Measurements from ENCODE around the gene SOCS1.

SOCS1 gene

DNA sequence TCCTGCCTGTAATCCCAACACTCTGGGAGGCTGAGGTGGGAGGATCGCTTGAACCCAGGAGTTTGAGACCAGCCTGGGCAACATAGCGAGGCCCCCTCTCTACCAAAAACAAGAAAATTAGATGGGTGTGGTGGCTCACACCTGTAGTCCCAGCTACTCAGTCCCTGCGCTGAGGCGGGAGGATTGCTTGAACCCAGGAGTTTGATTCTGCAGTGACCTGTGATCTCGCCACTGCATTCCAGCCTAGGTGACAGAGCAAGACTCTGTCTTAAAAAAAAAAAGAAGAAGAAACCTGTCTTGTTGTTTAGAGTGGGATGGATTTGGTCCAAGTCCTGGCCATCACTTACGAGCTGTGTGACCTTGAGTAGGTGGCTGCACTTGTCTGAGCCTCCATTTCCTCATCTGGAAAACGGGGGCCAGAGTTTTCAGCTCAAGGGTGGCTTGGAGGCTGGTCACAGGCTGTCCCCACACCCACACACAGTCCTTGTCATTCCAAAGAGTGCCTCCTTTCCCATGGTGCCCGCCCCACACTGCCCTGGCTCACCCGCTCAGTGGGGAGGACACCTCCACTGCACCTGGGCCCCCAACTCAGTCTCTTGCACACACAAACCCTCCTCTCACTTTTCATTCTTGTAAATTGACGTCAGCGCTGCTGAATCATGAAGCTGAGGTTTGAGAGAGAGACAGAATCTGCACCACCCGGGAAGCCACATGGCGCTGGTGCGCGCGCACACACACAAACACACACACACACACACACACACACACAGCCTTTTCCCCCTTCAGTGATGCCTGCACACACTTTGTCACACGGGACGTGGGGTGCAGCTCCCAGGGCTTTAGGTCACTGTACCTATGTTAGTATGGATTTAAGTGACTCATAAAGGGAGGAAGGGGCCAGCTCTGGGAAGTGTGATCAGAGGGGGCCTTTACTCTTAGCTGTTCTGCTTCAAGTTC lies 4.2 kb downstream of the SOCS1 start:
- DNase-seq: no peak
- H3K9me3 ChIP-seq (ENCODE audit: severe bottlenecking): no peaks in the 10 kb centered on the region
- TF ChIP-seq, protein P1, sequence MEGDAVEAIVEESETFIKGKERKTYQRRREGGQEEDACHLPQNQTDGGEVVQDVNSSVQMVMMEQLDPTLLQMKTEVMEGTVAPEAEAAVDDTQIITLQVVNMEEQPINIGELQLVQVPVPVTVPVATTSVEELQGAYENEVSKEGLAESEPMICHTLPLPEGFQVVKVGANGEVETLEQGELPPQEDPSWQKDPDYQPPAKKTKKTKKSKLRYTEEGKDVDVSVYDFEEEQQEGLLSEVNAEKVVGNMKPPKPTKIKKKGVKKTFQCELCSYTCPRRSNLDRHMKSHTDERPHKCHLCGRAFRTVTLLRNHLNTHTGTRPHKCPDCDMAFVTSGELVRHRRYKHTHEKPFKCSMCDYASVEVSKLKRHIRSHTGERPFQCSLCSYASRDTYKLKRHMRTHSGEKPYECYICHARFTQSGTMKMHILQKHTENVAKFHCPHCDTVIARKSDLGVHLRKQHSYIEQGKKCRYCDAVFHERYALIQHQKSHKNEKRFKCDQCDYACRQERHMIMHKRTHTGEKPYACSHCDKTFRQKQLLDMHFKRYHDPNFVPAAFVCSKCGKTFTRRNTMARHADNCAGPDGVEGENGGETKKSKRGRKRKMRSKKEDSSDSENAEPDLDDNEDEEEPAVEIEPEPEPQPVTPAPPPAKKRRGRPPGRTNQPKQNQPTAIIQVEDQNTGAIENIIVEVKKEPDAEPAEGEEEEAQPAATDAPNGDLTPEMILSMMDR (IDR thresholded peaks at IDR 0.05; ENCODE audit: low read depth, low read length): no peak
- H3K27me3 ChIP-seq (ENCODE audit: insufficient read depth, low read depth, severe bottlenecking): no peaks in the 10 kb centered on the region
- H3K36me3 ChIP-seq: no peaks in the 10 kb centered on the region; the same call in 1 of the 2 replicates
- H3K27ac ChIP-seq: no peak overlapping the region
- H3K4me3 ChIP-seq (ENCODE audit: low read depth, low read length): no peak overlapping the region

DNA sequence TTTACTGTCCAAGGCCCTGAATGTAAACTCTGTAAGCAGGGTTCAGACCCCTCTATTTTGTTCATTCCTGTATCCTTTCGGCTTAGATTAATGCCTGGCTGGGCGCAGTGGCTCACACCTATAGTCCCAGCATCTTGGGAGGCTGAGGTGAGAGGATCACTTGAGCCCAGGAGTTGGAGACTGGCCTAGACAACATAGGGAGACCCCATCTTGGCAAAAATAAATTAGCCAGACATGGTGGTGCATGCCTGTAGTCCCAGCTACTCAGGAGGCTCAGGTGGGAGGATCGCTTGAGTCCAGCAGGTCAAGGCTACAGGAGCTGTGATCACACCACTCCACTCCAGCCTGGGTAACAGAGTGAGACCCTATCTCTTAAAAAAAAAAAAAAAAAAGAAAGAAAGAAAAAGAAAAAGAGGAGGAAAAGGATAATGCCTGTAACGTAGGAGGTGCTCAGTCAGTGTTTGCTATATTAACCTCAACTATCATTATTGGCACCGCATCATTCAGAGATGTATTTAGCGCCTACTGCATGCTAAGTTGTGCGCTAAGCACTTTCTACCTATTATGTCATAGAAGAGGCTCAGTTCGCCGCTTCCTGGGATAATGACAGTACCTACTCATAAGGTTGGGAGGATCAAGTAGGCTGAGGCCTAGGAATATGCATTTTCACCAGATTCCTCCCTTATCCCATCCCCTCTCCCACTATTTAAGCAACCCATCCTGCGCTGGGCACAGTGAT lies 5.0 kb downstream of the SOCS1 start:
- TF ChIP-seq, protein P1 (IDR thresholded peaks at IDR 0.05; ENCODE audit: low read depth, low read length): no peak
- Histone ChIP-seq H3K27me3 (ENCODE audit: insufficient read depth, low read depth, severe bottlenecking) (no peaks in the 10 kb centered on the region), H3K9me3 (ENCODE audit: severe bottlenecking) (no peaks in the 10 kb centered on the region), H3K4me3 (ENCODE audit: low read depth, low read length) (no peak overlapping the region), H3K27ac (no peak overlapping the region), H3K36me3 (no peaks in the 10 kb centered on the region; the same call in 1 of the 2 replicates)
- DNase-seq: no peak

DNA sequence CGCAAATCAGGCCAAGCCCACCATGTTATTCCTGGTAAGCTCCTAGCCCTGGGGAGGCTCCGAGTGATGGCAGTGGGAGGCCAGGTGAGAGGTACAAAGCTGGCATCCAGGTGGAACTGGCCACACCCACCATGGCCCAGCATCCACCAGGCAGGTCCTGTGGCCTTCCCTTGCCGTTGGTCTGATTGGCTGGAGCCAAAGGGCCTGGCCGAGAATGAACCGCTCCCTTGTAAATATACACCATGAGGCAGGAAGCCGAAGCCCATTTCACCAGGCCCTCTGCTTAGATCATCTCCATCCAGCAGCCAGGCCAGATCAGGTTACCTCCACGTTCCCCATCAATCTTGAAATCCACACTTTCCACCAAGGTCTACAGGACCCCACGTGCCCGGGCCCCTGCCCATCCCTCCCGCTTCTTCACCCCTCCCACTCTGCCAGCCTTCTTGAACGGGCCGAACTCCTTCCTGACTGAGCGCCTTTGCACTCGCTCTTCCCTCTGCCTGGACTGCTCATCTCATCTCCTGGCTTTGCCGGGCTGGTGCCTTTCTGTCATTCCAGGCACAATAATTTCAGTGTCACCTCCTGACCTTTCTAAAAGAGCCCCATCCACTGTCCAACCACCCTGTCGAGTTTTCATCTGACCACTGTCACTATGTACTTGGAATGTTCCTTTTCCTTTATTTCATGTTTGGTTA lies 5.8 kb downstream of the SOCS1 start:
- DNase-seq: no peak

DNA sequence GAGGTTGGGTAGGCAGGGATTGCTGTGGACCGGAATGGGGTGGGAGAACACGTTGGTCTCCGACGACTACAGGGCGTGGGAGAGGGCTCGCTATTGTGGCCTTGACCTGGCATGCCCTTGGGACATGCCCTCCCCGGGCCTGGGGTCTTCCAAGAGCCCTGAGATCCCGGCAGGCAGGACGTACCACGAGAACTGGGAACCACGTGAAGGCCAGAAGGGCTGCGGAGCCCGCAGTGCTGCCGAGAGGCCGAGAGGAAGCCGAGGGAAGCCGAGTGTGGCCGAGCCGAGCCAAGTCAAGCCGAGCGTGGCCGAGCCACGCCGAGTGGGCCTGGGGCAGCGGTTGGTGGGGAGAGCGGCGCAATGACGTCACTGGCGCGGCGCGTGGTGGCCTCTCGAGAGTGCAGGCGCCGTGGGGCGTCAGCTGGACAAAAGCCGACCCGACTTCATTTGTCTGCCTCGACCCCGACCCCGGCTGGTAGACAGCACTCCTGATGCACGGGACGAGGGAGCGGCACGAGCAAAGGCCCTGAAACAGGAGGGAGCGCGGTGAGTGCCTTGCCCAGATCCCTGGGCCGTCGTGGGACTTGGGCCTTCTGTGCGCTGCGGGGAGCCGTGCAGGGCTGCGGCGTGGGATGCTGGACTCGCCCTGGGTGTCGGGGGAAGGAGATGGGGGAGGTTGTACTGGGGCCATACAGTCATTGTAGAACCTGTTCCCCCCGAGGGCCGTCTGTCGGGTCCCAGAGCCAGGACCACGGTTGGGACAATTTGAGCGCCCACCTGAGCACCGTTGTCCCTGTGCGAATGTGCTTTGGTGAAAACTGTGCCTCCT lies 6.6 kb downstream of the SOCS1 start:
- Histone ChIP-seq H3K27me3 (ENCODE audit: insufficient read depth, low read depth, severe bottlenecking) (no peaks in the 10 kb centered on the region), H3K4me3 (ENCODE audit: low read depth, low read length) (no peak overlapping the region), H3K36me3 (no peaks in the 10 kb centered on the region; the same call in 1 of the 2 replicates), H3K27ac (no peak overlapping the region), H3K9me3 (ENCODE audit: severe bottlenecking) (no peaks in the 10 kb centered on the region)
- DNase-seq: no peak
- TF ChIP-seq, protein P1 (IDR thresholded peaks at IDR 0.05; ENCODE audit: low read depth, low read length): no peak

More for the DNA sequence above, 5.8 kb downstream of the SOCS1 start:
- Histone ChIP-seq H3K27ac (no peak overlapping the region), H3K27me3 (ENCODE audit: insufficient read depth, low read depth, severe bottlenecking) (no peaks in the 10 kb centered on the region), H3K9me3 (ENCODE audit: severe bottlenecking) (no peaks in the 10 kb centered on the region), H3K36me3 (no peaks in the 10 kb centered on the region; the same call in 1 of the 2 replicates), H3K4me3 (ENCODE audit: low read depth, low read length) (no peak overlapping the region)
- TF ChIP-seq, protein P1 (IDR thresholded peaks at IDR 0.05; ENCODE audit: low read depth, low read length): no peak

DNA sequence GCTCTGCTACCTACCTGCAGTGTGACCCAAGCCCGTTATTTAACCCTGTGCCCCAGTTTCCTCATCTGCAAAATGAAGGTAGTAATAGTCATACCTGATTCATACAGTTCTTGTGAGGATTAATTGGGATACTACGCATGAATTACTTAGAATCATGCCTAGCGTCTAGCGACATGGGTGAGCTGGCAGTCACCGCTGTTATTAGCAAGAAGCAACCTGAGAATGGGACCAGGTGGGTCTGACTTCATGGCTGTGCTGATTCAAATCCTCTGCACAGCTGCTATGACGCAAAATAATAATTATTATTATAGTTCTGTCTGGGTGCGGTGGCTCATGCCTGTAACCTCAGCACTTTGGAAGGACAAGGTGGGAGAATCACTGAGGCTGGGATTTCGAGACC lies 7.9 kb downstream of the SOCS1 start:
- no peak overlapping the region for H3K4me3 ChIP-seq (ENCODE audit: low read depth, low read length)
- no peak for DNase-seq
- H3K9me3 ChIP-seq (ENCODE audit: severe bottlenecking): no peaks in the 10 kb centered on the region
- H3K27ac ChIP-seq: no peak overlapping the region
- no peaks in the 10 kb centered on the region for H3K36me3 ChIP-seq
- no peaks in the 10 kb centered on the region for H3K27me3 ChIP-seq (ENCODE audit: insufficient read depth, low read depth, severe bottlenecking)
- TF ChIP-seq, protein P1 (IDR thresholded peaks at IDR 0.05; ENCODE audit: low read depth, low read length): no peak
